T-helper 1 cell (primary cell): ENCODE results near the gene RASGRP1.
"Not testable (repeated sequence)": the region's sequence is repeated elsewhere in the genome, so short reads cannot be mapped to it uniquely, and the experiment has no call there.

Source experiments
- DNase-seq, 5 donors: peaks; one replicate each; pipeline ENCODE4 v3.0.0-alpha.2; 2012 to 2020
- total RNA-seq, 4 donors: gene quantifications; one replicate each; lab custom pipeline; 2026; lab: John Stamatoyannopoulos, UW

The RASGRP1 gene
- 252 to 400 (median 337) reads per million in 4 donors for total RNA-seq

DNA sequence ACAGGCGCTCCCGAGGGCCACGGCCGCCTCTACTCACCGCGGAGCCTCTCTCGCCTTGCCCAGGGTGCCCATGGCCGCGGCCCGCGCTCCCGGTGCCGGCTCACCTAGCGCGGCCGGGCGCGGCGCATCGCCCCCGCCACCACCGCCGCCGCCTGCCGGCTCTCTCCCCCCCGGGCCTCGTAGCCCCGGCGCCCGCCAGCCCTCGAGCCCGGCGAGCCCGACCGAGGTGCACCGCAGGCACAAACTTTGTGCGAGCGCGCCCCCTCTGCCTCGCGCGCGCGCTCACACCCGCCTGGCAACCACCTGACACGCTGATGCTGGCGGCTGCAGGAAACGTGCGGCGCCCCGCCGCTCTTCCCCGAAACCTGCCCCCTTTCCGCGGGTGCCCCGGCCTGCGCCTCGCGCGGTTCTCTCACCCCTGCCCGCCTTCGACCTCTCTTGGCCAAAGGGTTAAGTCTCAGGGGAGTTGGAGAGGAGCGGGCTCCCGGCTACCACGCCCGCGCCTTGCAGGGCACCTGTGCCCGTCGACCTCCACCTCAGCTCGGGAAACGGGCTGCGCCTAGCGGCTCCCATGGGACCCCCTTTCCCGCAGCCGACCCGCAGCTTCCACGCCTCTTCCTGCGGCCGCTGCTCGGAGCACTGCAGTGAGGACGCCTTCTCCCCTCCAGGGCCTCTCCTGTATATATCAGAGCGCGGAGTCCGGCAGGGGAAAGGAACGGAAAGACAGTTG is at the start of gene RASGRP1:
Gene RASGRP1, minus strand, starts transcription at position 258 of the 730 bp plus-strand sequence. Its CDS starts 186 bp downstream, at position 72.
- DNase-seq: peak; percentile 74 to 94 (median 80)

DNA sequence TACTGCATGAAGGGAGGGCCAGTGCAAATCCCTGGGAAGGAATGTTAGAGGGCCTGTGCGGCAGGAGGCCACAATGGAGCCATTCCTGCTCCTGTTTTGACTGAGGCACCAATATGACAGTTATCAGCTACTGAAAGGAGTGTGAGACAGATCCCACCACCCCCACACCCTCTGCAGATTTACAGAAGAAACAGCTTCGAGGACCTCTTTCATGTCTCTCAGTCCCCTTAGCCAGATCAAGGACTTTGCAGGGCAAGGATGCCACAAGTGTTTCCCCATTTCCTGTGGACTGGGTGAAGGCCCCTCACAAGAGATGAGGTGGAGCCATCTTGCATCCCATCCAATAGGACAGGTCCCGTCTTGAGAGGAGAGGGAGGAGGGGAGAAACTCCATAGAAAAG is 48.5 kb upstream of the RASGRP1 start:
- DNase-seq: no peak

GRCh38 chr15:38612159-38612863 is 47.7 kb upstream of the RASGRP1 start:
- peak in 1 of 5 donors; percentile 57 for DNase-seq

DNA sequence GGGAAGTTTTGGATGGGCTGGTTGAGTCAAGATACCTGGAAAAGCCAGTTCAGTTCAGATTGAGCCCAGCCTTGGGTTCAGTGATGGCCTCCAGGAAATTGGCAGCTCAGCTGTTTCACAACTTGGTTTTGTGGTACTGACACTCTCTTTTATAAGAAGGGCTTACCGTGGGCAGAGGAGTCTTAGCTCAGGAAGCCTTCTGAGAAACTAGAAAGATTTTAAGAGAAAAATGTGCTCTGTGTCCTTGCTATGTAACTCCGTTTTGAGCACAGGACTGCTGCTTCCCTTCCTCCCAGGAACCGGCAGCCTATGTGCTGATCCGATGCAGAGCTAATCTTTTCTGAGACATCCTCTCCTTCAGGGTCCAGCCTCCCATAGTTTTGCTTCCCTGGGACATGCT is 46.6 kb upstream of the RASGRP1 start:
- peak in 1 of 5 donors; percentile 89 for DNase-seq

DNA sequence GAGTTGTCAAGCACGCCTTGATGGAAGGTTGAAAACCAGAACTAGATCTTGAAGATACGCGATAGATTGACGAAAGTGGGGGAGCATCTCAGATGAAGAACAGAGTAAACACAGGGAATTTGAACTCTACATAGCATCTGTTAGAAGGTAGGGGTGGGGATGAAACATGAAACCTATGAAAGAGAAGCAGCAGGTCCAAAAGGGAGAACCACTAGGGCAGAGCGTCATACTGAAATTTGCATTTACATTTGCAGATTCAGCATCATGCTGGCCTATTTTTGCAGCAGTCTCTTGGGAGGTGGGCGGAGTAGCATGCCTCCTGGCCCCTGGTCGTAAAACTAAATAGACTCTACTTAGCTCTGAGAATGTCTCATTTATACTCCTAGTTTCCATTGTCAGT is 46.1 kb upstream of the RASGRP1 start:
- DNase-seq: peak in 1 of 5 donors; percentile 86

GRCh38 chr15:38609097-38609738 is 44.6 kb upstream of the RASGRP1 start:
- DNase-seq: peak in 1 of 5 donors; percentile 12

DNA sequence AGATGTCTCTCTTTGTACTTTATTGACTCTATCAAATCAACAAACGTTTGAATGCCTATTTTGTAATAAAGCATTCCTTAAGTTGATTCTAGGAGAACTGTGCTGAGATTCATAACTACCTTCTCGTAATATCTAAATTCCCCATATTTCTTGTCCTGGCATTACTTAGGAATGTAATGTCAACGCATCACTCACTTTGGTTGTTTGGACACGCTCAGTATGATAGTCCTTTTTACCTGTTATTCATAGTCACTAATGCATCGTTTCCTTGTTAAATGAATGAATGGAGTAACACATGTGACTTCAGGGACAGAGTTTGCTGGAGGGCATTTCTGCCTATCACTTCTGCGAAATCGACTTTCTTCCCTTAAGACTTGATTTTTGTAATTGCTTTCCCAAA is 44.1 kb upstream of the RASGRP1 start:
- no peak for DNase-seq

- DNase-seq: no peak
Observed at GRCh38 chr15:38605744-38606143, 41.1 kb upstream of the RASGRP1 start.

DNA sequence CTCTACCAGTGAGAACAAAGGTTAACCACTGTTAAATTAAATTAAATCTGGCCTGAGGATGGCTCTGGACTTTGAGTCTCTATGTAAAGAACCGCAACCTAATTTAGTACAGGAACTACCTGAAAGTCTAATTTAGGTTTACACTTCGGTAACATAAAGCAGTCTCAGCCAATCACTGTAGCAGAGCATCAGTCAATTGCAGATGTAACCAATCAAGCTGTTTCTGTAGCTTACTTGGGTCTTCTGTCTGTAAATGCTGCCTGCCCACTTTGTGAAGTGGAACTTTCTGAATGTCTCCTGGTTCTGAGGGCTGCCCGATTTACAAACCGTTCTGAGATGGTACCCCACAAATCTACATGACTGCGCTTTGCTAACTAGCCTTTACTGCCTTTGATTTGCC is 39.1 kb upstream of the RASGRP1 start:
- no peak for DNase-seq

GRCh38 chr15:38602910-38603670 is 38.5 kb upstream of the RASGRP1 start:
- no peak for DNase-seq

GRCh38 chr15:38600236-38600635 is 35.6 kb upstream of the RASGRP1 start:
- DNase-seq: no peak

DNA sequence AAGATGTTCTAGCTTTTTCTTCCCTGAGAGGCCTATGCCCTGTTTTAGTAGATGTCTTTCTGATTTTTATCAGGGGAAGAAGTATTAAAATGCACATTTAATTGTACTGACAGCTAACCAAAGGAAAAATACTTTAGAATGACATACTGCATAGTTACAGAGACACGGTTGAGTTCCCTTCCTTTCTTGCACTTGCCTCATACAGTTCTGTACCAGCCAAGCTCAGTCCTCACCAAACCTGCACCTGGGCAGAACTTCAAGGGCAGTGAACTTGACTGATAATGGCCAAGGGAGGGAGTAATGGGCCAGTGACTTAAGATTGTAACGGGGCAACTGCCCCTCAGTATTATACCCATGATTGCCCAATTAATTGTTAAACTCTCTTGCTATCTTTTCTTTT is 34.1 kb upstream of the RASGRP1 start:
- no peak for DNase-seq

DNA sequence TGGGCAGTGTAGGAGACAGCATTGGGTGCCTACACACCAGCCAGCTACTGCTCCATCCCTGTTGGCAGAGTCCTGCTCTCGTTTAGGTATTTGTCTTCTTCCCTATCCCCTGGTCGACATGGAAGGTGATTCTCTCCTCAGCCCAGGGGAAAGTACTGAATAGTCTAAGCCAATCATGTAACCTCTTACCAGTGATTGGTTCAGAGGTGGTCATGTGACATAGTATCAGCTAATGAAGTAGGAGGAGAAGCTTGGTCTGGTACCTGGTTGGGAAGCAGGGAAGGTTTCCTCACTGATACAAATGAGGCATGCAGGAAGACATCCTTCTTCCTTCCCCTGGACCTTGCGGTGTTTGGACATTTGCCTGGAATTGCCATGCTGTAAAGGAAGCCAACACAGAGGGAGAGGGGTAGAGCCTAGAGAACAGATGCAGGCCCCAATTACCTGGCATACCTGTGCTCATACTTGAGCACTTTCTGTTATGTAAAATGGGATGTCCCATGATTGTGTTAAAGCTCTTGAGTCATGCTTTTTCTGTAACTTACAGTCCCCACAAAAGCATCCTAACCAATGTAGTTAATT is 32.7 kb upstream of the RASGRP1 start:
- no peak for DNase-seq

DNA sequence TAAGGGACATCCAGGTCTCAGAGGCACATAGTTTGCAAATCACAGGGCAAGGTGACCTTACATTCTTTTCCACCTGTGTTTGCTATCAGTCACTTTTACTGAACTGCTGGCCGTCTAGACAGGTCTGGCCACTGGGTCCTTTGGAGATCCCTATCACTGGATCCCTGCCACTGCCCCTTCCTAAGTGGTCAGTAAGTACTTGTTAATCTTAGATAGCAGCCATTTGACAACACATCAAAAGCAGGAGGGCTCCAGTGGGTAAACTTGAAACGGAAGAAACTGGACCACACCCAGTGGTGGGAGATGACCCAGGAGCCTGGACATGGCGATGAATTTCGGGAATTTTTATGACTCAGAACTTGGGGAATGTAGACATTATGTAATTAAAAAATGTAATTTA is 28.9 kb upstream of the RASGRP1 start:
- no peak for DNase-seq

DNA sequence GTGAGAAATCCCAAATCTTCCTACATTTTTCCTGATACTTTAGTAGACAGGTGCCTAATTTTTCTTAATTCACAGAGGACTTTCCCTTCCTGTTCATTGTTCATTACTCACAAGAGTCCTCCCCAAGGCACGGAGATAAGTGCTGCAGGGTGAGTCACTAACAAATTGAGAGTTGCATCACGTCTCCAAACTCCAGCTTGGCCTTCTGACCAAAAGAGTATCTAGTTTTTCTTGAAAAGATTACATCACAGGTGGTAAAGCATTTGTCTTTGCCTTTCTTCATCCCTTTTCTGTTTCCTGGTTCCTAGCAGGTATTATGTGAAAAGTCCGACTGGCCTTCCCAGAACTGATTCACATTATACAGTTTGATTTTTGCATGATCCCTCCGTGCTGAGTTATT is 24.9 kb upstream of the RASGRP1 start:
- DNase-seq: peak in 1 of 5 donors; percentile 36

DNA sequence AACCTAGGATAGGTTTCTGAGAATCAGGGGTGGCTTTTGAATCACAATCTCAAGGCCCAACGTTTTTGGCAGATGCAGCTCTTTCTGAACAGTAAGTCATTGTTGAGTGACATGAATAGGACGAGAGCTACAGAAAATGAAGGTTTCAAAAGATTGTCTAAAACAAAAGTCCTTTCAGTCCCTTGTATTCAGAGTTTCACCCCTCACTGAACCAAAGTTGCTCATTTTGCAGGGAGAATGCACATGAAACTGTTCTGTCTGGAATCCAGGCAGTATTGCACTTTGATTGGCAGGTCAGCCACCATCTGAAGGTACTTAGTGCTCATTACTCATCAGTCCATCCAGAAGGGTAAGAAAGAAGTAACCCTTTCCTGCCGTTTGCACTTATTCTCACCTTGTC is 24.1 kb upstream of the RASGRP1 start:
- DNase-seq: no peak

DNA sequence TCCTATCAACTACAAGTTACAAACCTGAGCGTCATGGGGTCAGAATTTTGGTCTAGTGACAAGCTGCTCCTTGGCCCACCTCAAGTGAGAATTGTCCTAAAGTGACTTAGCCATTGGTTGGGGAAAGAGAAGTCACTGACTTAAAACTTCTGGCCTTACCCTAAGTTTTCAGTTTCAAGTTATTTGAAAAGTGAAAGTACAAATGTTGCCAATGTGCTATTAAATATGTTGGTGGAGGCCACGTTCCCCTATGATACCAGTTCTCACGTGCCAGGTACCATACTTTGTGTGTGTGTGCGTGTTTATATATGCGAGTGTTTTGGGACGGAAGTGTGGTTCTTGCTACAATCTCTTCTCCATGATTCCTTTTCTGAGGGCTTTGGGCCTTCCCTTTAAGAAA is 22.6 kb upstream of the RASGRP1 start:
- peak in 1 of 5 donors; percentile 25 for DNase-seq

DNA sequence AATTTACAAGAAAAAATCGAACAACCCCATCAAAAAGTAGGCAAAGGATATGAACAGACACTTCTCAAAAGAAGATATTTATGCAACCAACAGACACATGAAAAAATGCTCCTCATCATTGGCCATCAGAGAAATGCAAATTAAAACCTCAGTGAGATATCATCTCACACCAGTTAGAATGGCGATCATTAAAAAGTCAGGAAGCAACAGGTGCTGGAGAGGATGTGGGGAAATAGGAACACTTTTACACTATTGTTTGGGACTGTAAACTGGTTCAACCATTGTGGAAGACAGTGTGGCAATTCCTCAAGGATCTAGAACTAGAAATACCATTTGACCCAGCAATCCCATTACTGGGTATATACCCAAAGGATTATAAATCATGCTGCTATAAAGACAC is 21.4 kb upstream of the RASGRP1 start:
- not testable (repeated sequence) for DNase-seq

GRCh38 chr15:38578626-38579025 is 14.0 kb upstream of the RASGRP1 start:
- no peak for DNase-seq

GRCh38 chr15:38577424-38577987 is 12.9 kb upstream of the RASGRP1 start:
- no peak for DNase-seq

- DNase-seq: no peak
Observed at GRCh38 chr15:38576837-38577236, 12.2 kb upstream of the RASGRP1 start.

DNA sequence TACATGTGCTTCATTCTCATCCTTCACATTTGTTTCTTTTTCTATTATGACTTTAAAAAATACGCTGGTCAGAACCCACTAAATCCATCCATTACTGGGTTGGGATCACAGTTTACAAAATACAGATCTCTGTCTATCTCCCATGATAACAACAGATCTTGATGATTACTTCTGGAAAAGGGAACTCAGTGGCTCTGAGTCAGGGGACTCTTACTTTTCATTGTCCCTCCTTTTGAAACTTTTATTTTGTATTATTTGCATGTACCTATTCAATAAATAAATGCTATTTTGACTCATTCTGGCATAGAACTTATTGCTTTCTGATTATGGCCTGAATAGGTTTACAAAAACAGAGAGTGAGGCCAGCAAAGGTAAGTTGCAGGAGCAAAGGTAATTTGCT is 11.6 kb upstream of the RASGRP1 start:
- no peak for DNase-seq
